Fibroblast of villous mesenchyme (primary cell): ENCODE measurements around the gene NCK2. TPM values are rescaled to one million over a fixed set of nuclear protein-coding genes. Genes with fewer than 3 reads are reported as not detected.

Experiments used
- DNase-seq: peaks from one replicate; pipeline ENCODE4 v3.0.0-alpha.2; 2010; ENCODE audit warnings: low read depth
- H3K4me3 ChIP-seq: 2 replicates; pipeline ENCODE4 v1.5.1; 2011; ENCODE audit warnings: low read depth, mild to moderate bottlenecking, low read length
- CTCF ChIP-seq: IDR thresholded peaks from 2 replicates; pipeline ENCODE4 v1.5.1; 2012; ENCODE audit warnings: low read depth, mild to moderate bottlenecking, low read length; ENCODE audit not compliant: insufficient read depth
- total RNA-seq: library from RNA; depleted of rRNA; stranded (reverse); fragments of >200 nt; gene quantifications from 2 replicates; pipeline ENCODE4 v1.2.3, GENCODE V29; 2012

Gene NCK2
- total RNA-seq, 1 donor: 22.5 TPM

- H3K4me3 ChIP-seq: no peak overlapping the region
These were observed 45.2 kb downstream of the NCK2 start for GRCh38 chr2:105789745-105790460.

GRCh38 chr2:105790461-105791149 lies 45.9 kb downstream of the NCK2 start:
- no peak overlapping the region for H3K4me3 ChIP-seq
- no peak for TF ChIP-seq CTCF
- no peak for DNase-seq

More at GRCh38 chr2:105789745-105790460, 45.2 kb downstream of the NCK2 start:
- no peak for TF ChIP-seq CTCF
- DNase-seq: peak; percentile 68

GRCh38 chr2:105791229-105791628 lies 46.5 kb downstream of the NCK2 start:
- DNase-seq: no peak
- no peak for TF ChIP-seq CTCF
- no peak overlapping the region for H3K4me3 ChIP-seq

- H3K4me3 ChIP-seq: no peak overlapping the region
- TF ChIP-seq CTCF: no peak
- DNase-seq: no peak
These were observed 47.8 kb downstream of the NCK2 start for GRCh38 chr2:105792561-105792960.

- TF ChIP-seq CTCF: no peak
- no peak for DNase-seq
- H3K4me3 ChIP-seq: no peak overlapping the region
These were observed 48.7 kb downstream of the NCK2 start for GRCh38 chr2:105793196-105793975.

- no peak overlapping the region for H3K4me3 ChIP-seq
- no peak for DNase-seq
- TF ChIP-seq CTCF: no peak
These were observed 50.3 kb downstream of the NCK2 start for GRCh38 chr2:105794926-105795574.
